ENCODE results near the gene PFDN2.

PFDN2 gene

DNA sequence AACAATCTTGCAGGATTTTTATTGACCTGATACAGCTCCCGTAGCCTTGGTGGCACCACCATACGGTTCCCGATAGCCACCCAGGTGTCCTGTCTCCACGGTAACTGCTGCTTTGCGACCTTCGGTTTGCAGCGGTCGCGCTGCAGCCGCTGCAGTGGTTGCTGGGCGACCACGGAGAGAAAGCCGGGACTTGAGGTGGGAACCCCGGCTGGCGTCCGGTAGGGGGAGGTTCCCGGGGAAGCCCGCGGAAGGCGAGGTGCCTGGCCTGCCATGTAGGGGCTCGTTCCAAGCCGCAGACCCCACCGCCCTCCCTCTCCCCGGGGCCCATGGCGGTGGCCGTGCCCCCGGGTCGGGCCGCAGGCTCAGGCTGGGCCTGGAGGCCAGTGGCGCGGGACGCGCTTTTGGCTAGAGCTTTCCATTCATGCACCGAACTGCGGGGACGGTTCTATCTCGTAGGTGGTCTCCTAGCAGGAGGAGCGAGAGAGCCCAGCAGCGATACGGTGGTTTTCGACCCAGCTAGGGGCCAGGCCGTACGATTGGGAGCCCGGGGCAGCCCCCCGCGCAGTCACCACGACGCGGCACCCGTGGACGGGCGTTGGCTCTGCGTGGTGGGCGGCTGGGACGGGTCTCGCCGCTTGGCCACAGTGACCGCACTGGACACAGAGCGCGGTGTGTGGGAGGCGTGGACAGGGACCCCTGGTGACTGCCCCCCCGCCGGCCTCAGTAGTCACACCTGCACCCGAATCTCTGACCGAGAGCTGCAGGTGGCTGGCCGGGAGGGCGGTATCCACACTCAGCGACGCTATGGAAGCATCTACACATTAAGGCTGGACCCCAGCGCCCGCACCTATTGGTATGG lies 19.4 kb downstream of the PFDN2 start, which contains the start of gene KLHDC9:
TSS of gene KLHDC9 (plus strand) at position 152 of the 859 bp plus-strand sequence. CDS start at position 327, 175 bp downstream.
- peak; percentile 80 for DNase-seq

DNA sequence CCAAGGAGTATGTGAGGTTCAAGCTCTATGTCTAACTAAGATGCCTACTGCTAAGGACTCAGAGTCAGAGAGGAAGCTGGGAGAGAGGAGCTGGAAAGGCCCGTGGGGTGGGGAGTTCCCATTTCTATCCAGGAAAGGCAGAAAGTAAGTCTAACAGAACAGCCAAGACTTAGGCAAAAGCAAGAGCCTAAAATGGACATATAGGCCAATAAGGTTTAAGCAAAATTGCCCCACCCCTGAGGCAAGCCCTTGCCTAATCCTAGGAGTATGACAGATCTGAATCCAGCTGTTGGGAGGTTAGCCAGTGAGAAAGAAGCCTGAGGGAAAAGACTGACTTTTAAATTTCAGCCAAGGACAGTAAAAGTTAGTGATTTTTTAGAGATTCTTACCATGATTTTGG lies 21.3 kb downstream of the PFDN2 start:
- peak; percentile 22 for DNase-seq

DNA sequence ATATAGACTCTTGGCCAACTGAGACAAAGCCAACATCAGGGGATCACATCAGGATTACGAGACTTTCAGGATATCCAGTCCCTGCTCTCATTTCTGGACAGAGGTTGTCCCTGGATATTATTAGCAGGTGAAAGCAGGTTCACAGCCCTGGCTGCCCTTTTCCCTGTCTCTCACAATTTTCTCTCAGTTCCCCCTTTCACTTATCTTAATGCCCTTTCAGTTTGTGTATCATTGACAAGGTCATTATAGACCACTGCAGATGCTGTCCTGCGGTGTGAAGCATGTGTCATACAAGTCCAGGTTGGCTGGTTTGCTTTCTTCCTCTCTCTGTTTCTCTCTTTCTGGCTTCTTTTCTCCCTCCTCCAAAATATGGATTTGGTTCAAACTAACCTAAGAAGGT lies 21.8 kb downstream of the PFDN2 start:
- peak; percentile 16 for DNase-seq

DNA sequence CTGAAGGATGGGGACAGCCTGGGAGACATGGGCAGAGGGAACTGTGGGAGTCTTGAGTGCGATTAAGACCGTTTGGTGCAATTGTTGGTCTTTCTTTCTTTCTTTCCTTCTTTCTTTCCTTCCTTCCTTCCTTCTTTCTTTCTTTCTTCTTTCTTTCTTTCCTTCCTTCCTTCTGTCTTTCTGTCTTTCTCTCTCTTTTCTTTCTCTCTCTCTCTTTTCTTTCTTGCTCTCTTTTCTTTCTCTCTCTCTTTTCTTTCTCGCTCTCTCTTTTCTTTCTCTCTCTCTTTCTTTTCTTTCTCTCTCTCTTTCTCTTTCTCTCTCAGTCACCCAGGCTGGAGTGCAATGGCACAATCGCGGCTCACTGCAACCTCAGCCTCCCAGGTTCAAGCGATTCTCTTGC lies 22.6 kb downstream of the PFDN2 start:
- DNase-seq, result no peak

DNA sequence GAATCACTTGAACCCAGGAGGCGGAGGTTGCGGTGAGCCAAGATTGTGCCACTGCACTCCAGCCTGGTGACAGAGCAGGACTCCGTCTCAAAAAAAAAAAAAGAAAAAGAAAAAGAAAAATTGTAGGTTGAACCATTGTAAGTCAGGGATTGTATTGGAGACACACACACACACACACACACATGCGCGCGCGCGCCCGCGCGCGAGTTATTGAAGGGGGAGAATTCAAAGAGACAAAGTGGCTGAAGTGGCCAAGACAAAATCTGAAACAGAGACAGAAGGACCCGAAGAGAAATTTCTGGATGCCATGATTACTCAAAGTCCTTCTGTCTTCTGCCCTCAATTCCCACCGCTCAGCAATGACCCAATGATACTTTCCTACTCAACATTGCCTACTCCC lies 23.4 kb downstream of the PFDN2 start:
- peak; percentile 22 for DNase-seq

DNA sequence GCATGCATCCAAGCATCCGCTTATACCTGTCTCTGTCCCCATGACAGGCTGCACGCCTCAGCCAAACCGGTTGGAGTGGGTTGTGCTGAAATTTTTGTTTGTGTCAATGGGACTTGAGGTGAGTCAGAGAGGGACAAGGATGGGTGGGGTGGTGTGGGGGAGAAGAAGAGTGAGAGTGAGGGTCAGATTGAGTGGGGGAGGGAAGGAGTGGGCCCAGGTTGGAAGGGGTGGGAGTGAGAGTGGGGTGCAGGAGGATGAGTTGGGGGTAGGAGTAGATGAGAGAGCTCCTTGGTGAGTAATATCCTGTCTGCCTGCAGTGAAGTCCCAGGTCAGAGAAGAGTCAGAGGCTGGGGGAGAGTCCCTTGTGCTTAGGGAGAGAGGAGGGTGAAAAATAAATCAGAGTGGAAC lies 25.2 kb downstream of the PFDN2 start:
- DNase-seq, result peak; percentile 62

DNA sequence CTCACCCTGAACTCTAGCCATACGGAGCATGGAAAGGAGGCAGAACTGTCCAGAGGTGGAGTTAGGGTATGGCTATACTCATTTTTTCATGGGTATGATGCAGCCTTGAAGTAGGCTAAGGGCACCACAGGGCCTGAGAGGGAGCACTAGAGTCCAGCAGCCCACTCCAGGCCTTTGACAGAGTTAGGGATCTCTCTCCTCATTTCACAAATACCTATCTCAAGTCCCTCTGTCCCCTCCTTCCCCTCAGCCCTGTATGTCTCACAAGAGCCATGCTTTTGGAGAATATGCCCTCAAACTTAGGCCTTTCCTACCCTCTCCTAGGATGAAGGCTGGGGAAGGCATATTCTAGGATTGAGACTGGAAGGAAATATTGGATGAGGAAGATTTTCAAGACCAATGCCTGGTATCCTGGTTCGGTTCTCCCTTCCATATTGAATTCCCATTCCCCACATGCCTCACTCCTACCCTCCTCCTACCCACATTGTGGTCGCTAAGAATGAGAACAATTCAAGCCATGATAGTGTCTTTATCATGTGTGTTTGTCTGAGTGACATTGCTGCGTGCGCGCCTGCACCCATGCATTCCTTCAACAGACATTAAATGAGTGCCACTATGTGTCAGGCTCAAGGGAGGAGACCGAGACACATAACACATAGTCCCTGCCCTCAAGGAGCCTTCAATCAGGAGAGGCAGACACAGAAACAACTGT lies 25.9 kb downstream of the PFDN2 start:
- peak; percentile 24 for DNase-seq

DNA sequence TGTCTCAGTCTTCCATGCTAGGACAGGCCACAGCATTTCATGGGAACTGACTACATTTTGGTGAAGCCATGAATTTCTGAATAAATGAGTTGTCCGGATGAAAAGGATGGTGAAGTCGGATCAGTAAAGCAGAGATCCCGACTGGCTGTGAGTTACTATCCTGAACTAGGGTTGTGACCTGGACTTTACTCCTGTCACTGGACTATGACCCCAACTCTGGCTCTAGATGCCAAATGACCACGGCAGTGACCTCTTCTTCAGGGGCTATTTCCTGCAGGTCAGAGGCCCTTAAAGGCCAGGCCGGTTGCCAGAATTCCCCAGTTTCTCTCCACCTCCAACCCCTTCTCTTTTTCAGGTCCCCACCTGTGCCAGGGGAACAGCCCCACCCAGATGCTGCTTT lies 26.7 kb downstream of the PFDN2 start:
- DNase-seq, result peak; percentile 17

DNA sequence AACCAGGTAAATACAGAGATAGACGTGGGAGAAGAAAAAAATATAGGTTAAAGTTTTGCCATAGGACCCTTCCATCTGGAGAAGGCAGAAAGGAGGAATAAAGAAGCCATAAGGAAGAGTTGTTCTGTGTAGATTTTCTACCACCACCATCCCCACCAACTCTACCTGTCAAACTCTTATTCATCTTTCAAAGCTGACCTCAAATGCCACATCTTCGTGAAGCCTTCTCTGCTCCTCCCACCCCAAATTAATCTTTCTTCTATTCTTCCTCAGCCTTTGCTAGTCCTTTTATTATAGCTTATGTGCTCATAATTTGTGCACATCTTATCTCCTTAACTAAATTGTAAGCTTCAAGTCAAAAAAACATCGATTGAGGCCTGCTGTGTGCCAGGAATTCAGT lies 27.2 kb downstream of the PFDN2 start:
- peak; percentile 14 for DNase-seq

DNA sequence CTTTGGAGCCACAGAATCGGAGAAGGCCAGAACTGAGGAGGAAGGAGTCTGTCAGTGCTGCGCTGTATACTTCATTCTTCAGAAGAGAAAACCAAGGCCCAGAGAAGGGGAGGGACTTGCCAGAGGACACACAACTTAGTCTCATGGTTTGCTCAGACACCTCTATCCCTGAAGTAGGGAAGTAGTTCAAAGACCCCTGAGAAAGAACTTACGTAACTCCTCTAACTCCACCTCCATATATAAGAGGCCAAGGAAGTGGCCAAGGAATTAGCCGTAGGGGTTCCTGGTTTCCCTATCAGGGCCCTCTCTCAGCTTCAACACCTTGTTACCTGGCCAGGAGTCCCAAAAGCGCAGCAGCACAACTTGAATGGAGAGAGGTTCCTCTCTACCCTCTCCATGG lies 27.9 kb downstream of the PFDN2 start:
- no peak for DNase-seq

DNA sequence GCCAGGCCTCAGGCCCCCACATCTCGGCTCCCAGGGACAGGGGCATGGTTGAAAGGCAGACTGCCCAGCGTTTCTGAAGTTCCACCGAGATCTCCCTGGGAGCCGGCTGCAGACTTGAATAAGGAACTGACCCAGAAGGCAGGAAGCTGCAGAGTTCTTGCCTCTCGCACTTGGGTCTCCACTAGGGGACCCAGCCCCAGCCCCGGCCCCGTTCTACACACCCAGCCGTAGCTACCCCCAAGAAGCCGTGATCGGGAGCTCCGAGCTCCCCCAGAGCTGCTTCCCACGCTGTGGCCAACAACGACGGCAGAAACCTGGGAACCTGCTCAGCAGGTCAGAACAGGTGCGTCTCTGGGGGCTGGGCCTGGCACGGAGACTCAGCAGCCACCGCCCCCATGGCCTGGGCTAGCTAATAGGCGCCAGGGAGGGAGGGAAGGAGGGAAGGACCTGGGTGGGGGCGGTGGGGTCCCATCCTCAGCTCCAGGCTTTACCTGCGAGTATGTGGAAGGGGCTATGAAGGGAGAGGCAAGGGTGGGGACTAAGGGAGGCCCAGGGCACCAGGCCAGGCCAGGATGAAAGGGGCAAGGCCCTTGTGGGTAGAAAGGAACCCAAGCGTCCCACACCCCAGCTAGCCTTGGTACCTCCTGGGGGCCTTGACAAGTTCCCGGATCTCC lies 28.4 kb downstream of the PFDN2 start, which contains the start of gene NECTIN4:
TSS of gene NECTIN4 (minus strand) at position 308 of the 674 bp plus-strand sequence. CDS start at position 46, 262 bp downstream.
- DNase-seq, result peak; percentile 17

DNA sequence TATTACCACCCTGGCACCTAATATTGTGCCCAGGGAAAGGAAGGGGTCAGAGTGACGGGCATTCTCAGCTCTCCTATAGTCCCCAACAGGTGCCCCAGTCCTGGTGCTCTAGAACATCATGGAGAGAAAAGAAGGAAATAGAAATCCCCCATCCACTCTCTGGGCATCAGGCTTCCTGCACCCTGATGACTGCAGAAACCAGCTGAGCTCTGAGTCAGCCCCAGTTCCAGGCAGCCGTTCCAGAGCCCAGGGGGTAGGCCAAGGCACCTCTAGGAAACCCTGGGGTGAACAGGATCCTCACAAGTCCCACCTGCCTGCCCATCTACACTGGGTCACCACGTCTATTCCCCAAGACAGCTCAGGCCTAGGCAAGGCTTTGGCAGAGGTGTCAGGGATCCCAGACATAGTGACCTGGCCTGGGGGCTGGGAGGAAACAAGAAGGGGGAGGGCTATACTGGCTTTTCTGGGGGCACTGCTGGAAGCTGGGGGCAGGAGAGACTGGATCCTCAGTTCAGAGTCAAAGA lies 29.2 kb downstream of the PFDN2 start:
- DNase-seq, result peak; percentile 25

DNA sequence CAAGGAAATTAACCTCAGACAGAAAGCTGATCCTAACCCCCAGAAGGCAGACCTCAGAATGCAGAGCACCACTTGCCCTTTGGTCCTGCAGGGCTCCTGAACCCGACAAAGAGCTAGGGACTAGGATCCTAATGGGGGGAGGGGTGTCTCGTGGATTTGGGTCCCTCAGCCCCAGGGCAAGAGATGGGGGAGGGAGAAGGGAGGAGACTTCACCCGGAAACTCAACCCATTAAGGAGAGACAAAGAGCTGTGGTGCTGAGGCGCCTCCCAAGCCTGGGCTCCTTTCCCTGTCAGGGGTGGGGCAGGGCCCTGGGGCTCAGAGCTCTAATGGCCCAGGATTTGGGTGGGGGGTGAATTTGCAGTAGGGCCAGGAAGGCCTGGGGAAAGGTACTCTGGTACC lies 31.4 kb downstream of the PFDN2 start:
- no peak for DNase-seq

DNA sequence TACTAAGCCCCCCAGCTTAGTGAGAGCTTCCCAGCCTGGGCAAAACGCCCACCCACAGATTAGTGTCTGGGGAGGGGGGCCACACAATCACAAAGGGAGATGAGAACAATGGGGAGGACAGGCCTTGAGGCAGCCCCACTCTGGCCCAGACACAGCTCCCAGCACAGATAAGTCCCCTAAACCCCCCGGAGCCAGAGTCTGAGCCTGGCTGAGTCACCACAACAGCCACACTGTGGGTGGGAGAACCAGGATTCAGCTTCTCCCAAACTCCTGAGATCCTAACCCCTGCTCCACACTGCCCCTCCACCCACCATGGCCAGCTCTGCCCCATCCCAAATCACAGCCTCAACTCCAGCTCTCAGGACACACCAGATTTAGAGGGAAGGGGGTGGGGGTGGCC lies 32.7 kb downstream of the PFDN2 start:
- no peak for DNase-seq

DNA sequence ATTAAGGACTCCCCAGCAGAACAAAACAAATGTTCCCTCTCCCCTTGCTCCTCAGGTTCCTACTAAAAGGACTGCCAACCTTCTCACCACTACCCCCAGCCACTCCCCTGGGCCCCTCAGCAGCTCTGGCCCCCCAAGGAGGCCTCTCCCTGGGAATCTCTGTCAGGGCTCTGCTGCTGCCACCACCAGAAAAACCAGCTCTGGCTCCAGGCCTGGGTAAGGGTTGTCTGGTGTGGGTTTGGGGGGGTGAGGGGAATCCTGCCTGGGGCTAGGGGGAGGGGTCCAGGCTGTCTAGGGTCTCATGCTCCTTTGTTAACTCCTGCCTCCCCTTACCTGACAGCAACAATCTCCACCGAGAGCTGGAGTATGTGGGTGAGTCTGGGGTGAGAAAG lies 33.2 kb downstream of the PFDN2 start:
- no peak for DNase-seq

DNA sequence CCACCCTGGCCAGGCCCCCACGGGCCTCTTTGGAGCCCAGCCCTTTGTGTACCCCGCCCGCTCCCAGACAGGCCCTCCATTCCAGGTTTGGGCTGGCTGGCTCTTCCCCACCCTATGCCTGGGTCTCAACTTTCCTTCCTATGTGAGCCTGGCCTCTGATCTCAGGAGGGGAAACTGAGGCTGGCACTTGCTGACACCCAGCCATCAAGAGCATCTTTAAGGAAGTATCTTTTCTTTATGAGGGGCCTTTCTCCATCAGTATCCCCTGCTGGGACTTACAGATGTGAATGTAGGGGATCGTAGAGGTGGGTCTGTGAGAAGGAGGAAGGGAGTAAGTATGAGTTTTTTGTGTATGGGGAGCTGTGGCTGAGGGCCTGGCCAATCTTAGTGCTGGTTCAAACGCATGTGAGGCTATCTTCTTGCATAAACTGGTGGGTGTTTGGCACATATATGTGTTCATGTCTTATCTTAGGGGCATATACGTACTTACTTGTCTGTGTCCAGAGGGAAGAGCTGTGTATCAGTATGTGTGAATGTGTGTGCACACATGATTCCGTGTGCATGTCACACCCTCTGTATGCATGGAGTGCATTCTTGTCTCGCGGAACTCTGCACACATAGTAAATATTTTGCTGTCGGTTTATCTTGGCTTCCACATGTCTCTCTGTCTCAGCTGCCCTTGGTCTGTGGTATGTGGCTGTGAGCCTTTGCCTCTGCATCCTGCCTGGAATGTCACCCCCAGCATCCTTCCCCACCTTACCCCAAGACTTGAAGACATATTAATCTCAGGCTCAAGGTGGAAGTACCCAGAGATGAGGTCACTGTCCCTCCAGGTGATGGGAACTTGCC lies 33.9 kb downstream of the PFDN2 start:
- no peak for DNase-seq

DNA sequence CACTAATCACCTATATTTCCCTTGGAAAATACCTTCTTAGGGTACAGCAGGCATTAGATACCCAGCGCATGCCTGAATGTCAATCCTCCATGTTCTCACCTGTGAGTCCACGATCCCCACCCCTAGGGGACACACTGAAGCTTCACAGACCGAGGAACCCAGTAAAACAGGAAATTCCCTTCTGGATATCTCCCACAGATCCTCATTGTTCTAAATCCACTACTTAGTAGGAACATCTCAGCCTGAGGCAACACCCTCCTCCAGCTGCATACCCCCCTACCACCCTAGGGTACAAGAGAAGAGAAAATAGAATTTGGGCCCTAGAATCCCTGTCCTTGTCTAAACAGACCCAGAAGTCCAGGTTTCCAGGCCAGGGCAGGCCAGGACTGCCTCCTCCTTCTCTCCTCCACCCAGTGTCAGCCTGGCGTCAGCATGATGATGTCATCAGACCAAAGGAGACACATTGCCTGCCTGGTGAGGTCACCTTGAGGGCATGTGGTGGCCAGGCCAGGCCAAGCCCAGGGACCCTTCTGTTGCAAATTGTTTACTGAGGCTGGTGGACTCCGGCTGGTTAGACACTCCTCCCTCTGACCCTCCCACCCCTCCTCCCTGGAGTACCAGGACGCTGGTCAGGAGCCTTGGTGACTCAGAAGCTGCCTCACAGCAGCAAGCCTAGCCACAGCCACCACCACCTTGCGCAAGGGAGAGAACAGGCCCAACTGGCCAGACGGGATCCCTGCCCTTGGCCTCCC lies 34.7 kb downstream of the PFDN2 start:
- DNase-seq, result no peak

DNA sequence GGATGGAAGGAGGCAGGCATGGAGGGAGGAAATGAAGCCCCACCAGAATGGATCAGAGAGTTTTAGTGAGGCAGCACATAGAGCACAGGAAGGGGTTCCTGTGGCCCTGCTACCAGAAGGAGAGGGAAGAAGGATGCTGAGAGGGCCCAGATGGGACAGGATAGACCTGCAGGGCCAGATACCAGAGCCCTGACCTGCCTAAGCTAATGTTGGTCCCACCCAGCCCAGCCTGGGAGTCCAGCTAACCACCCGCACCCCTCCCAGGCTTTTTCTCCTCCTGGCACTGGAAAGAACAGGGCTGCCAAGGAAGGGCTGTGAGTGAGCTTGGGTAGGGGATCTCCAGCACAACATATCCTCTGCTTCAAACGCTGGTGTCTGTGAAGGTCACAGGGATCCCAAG lies 35.4 kb downstream of the PFDN2 start:
- no peak for DNase-seq

DNA sequence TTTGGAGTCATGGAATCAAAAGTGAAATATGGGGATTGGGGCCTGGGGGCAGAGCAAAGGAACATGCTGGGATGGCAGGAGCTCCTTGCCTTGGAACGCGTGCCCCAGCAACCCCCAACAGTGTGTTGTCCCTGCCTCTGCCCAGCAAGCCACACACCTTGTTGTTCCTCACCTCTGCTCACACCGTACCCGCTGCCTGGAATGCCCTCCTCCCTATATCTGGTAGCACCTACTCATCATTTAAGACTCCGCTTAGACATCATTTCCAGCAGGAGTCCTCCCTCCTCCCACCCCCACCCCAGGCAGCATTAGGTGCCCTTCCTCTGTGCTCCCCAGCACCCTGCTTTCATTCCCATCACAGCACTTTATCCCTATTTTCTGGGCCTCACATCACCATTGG lies 36.3 kb downstream of the PFDN2 start:
- no peak for DNase-seq

DNA sequence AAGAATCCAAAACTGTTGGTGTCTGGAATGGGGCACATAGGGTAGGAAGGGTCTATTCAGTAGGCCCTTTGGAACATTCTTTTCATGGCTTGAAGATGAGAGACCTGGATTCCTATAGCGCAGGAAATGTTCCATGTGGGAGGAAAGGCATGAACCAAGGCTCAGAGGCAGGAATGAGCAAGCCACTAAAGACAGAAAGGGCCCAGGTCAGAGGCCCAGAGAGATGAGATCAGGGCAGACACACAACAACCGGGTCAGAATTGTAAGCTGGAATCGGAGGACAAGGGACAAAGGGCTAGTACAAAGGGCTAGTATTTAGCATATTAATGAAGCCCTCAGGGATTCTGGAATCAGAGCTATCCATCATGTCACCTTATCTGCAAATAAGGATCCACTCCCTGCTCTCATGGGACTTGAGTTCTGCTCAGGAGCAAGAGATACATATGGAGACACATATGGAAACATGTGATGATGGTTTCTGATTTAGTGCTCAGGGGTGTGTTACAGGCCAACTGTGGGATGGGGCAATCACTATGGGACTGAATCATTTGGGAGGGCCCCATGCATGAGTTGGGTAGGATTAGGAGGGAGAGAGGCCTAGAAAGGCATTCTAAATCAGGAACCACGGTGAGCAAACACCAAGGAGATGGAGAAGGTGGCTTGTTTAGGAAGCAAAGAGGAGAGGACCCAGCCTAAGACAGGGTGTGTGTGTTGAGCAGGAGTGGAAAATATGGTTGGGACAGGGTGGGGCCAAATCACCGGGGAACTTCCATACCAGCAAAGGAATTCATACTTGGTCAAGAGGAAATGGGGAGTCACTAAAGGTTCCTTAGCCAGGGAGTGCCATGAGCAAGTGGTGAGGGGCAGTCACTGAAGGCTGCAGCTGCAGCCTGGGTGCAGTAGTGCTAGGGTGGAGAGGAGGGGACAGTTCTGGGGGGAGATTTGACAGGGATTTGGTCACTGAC lies 37.1 kb downstream of the PFDN2 start:
- no peak for DNase-seq
